OCI-LY1 (cell line): ENCODE data around the gene GATD1.

Experiments used
- H2AFZ ChIP-seq: fragments of 200-600 bp; sonication (generic), shearing (Covaris generic); 2 replicates; pipeline ENCODE4 v1.6.0; 2014; ENCODE audit warnings: antibody characterized with exemption, mild to moderate bottlenecking, low read length
- H3F3A ChIP-seq: fragments of 200-600 bp; sonication (generic), shearing (Covaris generic); 2 replicates; pipeline ENCODE4 v1.6.0; 2014; ENCODE audit warnings: mild to moderate bottlenecking, antibody characterized with exemption, low read length, moderate library complexity; ENCODE audit not compliant: insufficient read depth
- H3K27ac ChIP-seq: fragments of 200-600 bp; sonication (generic); 2 replicates; pipeline ENCODE4 v1.5.1; 2014; ENCODE audit warnings: low read length, mixed run types, mild to moderate bottlenecking, low read depth; ENCODE audit not compliant: poor library complexity, severe bottlenecking
- H3K27me3 ChIP-seq: fragments of 200-600 bp; sonication (generic); 2 replicates; pipeline ENCODE4 v1.6.0; 2014; ENCODE audit warnings: antibody characterized with exemption, mild to moderate bottlenecking, low read length, moderate library complexity; ENCODE audit not compliant: insufficient read depth
- H3K36me3 ChIP-seq: fragments of 200-600 bp; sonication (generic); 2 replicates; pipeline ENCODE4 v1.6.1; 2014; ENCODE audit warnings: mild to moderate bottlenecking, antibody characterized with exemption, low read length, moderate library complexity, mixed read lengths; ENCODE audit not compliant: insufficient read depth
- H3K4me1 ChIP-seq: fragments of 200-600 bp; sonication (generic); 2 replicates; pipeline ENCODE4 v1.5.1; 2014; ENCODE audit warnings: mild to moderate bottlenecking, low read length, moderate library complexity; ENCODE audit not compliant: insufficient read depth, severe bottlenecking
- H3K4me2 ChIP-seq: fragments of 200-600 bp; sonication (generic), shearing (Covaris generic); 2 replicates; pipeline ENCODE4 v1.6.1; 2014; ENCODE audit warnings: low read length
- H3K4me3 ChIP-seq: fragments of 200-600 bp; sonication (generic); 2 replicates; pipeline ENCODE4 v1.5.1; 2014; ENCODE audit warnings: low read length, low read depth, mild to moderate bottlenecking, mixed read lengths; ENCODE audit not compliant: poor library complexity, severe bottlenecking
- H3K79me2 ChIP-seq: fragments of 200-600 bp; shearing (Covaris generic); 2 replicates; pipeline ENCODE4 v1.6.1; 2016; ENCODE audit warnings: mixed run types, low read length, mixed read lengths; ENCODE audit not compliant: insufficient read depth
- H3K9ac ChIP-seq: fragments of 200-600 bp; sonication (generic), shearing (Covaris generic); 2 replicates; pipeline ENCODE4 v1.6.1; 2014; ENCODE audit warnings: mild to moderate bottlenecking, low read length, mixed read lengths
- H3K9me2 ChIP-seq: fragments of 200-600 bp; sonication (generic), shearing (Covaris generic); 2 replicates; pipeline ENCODE4 v1.6.1; 2014; ENCODE audit warnings: low read depth, mild to moderate bottlenecking, low read length, mixed read lengths
- H3K9me3 ChIP-seq: fragments of 200-600 bp; shearing (Covaris generic); 2 replicates; pipeline ENCODE4 v1.6.1; 2014; ENCODE audit warnings: low read length, mixed read lengths
- H4K20me1 ChIP-seq: fragments of 200-600 bp; sonication (generic), shearing (Covaris generic); 2 replicates; pipeline ENCODE4 v1.6.0; 2016; ENCODE audit warnings: mild to moderate bottlenecking, low read length; ENCODE audit not compliant: insufficient read depth
- EZH2 ChIP-seq: fragments of 200-600 bp; sonication (generic), shearing (Covaris generic); IDR thresholded peaks from 2 replicates; pipeline ENCODE4 v1.8.0; 2017; ENCODE audit warnings: borderline replicate concordance, mixed run types, mild to moderate bottlenecking, antibody characterized with exemption, low read length, moderate library complexity, mixed read lengths
- TF ChIP-seq, protein P1 (sequence below): fragments of 200-600 bp; sonication (generic), shearing (Covaris generic); IDR thresholded peaks from 2 replicates; pipeline ENCODE4 v1.5.1; 2017; ENCODE audit warnings: mild to moderate bottlenecking, antibody characterized with exemption, low read length, moderate library complexity, mixed read lengths

The GATD1 gene

DNA sequence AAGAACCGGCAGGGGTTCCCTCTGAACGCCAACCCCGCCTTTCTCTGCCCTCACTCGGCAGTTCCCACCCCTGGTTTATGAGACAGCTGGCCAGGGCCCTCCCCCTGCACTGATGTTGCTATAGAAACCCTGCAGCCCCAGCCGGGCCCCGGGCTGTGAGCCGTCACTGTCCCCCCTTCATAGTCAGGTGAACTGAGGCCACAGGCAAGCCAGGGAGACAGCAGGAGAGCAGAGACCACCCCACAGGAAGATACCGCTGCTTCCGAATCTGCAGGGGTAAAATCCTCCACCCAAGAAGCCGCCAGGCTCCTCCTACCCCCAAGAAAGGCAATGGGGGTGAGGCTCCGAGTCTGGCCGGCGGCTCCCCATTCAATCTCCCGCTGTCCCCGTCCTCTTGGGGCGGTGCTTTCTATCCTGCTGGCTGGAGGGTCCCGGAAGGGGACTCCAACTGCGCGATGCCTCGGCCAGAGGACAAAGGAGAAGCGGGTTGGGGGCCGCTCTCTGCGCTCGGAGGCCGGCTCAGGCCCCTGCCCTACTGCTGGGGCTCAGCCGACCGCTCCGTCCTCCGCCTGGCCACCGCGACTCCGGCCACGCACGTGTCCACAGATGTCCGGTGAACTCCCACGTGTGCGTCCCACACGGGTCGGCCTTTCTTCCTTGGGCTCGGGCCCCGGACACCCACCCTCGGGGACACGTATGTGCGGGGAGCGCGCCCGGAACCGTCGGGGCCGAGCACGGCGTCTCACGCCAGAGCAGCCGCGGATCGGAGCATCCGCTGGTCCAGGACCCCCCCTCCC lies 20.2 kb upstream of the GATD1 start:
- Histone ChIP-seq H3K4me3 (peak overlapping the region; percentile 86), H3K9ac (peak overlapping the region; percentile 83), H3K4me2 (peak overlapping the region; percentile 97), H3K9me3 (no peaks in the 10 kb centered on the region), H3F3A (no peaks in the 10 kb centered on the region), H3K9me2 (no peaks in the 10 kb centered on the region), H3K27me3 (no peaks in the 10 kb centered on the region), H2AFZ (no peak overlapping the region), H3K36me3 (peaks cover 35% of the 10 kb centered on the region), H3K79me2 (no peaks in the 10 kb centered on the region), H4K20me1 (no peaks in the 10 kb centered on the region), H3K27ac (peak overlapping the region; percentile 71), H3K4me1 (peaks cover 23% of the 10 kb centered on the region)
- TF ChIP-seq EZH2: no peak
- TF ChIP-seq, protein P1, sequence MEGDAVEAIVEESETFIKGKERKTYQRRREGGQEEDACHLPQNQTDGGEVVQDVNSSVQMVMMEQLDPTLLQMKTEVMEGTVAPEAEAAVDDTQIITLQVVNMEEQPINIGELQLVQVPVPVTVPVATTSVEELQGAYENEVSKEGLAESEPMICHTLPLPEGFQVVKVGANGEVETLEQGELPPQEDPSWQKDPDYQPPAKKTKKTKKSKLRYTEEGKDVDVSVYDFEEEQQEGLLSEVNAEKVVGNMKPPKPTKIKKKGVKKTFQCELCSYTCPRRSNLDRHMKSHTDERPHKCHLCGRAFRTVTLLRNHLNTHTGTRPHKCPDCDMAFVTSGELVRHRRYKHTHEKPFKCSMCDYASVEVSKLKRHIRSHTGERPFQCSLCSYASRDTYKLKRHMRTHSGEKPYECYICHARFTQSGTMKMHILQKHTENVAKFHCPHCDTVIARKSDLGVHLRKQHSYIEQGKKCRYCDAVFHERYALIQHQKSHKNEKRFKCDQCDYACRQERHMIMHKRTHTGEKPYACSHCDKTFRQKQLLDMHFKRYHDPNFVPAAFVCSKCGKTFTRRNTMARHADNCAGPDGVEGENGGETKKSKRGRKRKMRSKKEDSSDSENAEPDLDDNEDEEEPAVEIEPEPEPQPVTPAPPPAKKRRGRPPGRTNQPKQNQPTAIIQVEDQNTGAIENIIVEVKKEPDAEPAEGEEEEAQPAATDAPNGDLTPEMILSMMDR: no peak

DNA sequence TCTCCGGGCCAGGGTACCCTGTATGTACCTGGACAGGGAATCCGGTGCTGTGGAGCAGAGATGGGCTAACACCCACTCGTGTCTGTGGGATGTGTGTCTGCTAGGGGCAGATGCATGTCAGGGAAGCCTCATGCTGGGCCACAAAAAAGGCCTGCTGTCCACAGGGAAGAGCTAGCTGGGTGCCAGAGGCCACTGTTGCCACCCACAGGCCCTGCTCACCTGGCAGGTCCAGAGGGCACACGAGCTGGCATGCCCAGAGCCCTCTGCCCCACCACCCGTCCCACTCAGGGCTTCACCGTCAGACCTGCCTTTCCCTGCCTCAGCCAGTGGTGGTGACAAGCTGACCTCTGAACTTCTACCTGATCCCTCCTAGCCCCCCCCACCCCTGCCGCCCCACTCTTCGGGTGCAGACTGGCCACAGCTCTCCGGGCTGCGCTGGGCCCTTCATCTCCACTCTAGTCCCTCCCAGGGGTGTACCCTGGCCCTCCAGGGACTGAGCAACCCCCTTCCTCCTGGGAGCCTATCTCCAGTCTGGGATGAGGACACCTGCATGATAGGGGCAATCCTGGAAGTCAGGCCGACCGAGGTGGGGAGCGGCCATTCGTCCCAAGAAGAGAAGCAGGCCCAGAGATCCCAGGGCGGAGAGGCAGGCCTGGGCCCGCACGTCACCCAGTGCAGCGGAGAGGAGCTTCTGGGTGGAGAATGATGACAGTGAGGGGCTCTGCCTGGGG lies 19.4 kb upstream of the GATD1 start:
- H3K27ac ChIP-seq: peak overlapping the region; percentile 71
- peak overlapping the region; percentile 86 for H3K4me3 ChIP-seq
- H3K27me3 ChIP-seq: no peaks in the 10 kb centered on the region
- H3K36me3 ChIP-seq: peaks cover 28% of the 10 kb centered on the region; the same call in 1 of the 2 replicates
- no peaks in the 10 kb centered on the region for H3K9me2 ChIP-seq
- H2AFZ ChIP-seq: no peak overlapping the region
- H3K9me3 ChIP-seq: no peaks in the 10 kb centered on the region
- H3K79me2 ChIP-seq: no peaks in the 10 kb centered on the region
- H4K20me1 ChIP-seq: no peaks in the 10 kb centered on the region
- peaks cover 23% of the 10 kb centered on the region for H3K4me1 ChIP-seq
- no peaks in the 10 kb centered on the region for H3F3A ChIP-seq
- no peak for TF ChIP-seq EZH2
- TF ChIP-seq, protein P1: no peak
- H3K9ac ChIP-seq: peak overlapping the region; percentile 83
- H3K4me2 ChIP-seq: peak overlapping the region; percentile 97

DNA sequence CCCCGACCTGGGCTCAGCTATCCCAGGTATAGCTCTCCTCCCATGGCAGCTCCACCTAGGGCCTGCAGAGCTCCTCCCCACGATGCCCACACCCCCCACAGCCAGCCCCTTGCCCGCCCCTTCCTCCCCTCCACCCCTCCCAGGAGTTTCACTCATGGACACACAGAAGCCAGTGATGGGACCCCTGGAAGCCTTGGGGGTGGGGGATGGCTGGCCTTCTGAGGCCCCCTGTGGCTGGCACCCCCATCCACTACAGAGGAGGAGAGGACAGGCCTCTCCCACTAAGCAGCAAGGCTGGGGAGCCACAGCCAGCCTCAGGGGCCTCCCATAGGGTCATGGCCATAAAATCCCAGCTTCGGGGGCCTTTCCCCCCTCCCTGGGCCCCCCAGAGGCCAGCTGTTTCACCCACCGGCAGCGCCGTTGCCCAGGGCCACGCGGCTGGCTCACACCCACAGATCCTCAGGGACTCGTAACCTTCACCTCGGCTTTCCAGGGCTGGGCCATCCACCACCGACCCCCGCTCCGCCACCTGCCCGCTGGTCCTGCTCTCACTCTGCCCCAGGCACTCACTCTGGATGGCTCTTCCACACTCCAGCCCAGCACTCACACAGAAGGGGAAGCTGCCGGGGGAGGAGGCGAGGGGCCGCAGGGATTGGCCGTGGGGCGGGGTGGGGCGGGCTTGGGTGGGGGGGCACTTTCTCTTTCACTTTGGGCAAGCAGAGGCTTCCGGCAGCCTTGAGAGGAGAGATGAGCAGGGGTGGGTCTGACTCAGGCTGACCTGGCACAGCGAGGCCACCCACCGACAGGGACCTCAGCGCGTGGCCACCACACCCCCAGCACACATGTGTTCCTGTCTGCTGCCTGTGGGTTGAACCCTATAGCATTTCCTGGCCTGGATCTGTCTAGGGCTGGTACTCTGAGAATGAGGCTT lies 18.6 kb upstream of the GATD1 start:
- Histone ChIP-seq H3K9me3 (no peaks in the 10 kb centered on the region), H3K79me2 (no peaks in the 10 kb centered on the region), H2AFZ (no peak overlapping the region), H3F3A (no peaks in the 10 kb centered on the region), H4K20me1 (no peaks in the 10 kb centered on the region), H3K27ac (peak overlapping the region; percentile 71), H3K4me3 (peak overlapping the region; percentile 86), H3K27me3 (no peaks in the 10 kb centered on the region), H3K4me1 (peaks cover 23% of the 10 kb centered on the region), H3K9ac (peak overlapping the region; percentile 83), H3K4me2 (peak overlapping the region; percentile 97), H3K36me3 (peaks cover 25% of the 10 kb centered on the region; the same call in 1 of the 2 replicates), H3K9me2 (no peaks in the 10 kb centered on the region)
- TF ChIP-seq, protein P1: no peak
- TF ChIP-seq EZH2: no peak
